HepG2 (cell line): ENCODE results near the gene GAL3ST1. TPM values are rescaled to one million over a fixed set of nuclear protein-coding genes. Genes with fewer than 3 reads are reported as not detected.

Source experiments
- ATAC-seq: fragments of 200-7000 bp; cut with Tn5 transposase; 3 replicates; pipeline ENCODE4 v1.9.1; 2020; ENCODE audit warnings: mild to moderate bottlenecking, moderate library complexity
- BruUV-seq: library from RNA; stranded (reverse); fragments of 400-500 nt; replicated peaks from 2 replicates; lab custom pipeline; 2021; lab: Mats Ljungman, UMichigan
- CTCF ChIA-PET: fragments of 300-600 bp; formaldehyde crosslinking; extraction: SDS; loops from one replicate; lab custom pipeline; 2021; ENCODE audit warnings: low total read pairs, inconsistent platforms, low intra/inter-chr PET ratio; lab: Yijun Ruan, JAX
- POLR2A ChIA-PET: fragments of 350-600 bp; sonication (Branson Sonifier 250); formaldehyde crosslinking; loops from one replicate; lab custom pipeline; 2020; ENCODE audit warnings: antibody characterized with exemption, inconsistent platforms; lab: Yijun Ruan, JAX
- DNase-seq: peaks from one replicate; pipeline ENCODE4 v3.0.0-alpha.2; 2015; ENCODE audit warnings: low spot score
- FAIRE-seq: peaks from 3 replicates; lab custom pipeline; 2011; peaks lifted over from hg19 to GRCh38; lab: Jason Lieb, UNC
- H2AFZ ChIP-seq: one replicate; pipeline ENCODE4 v1.6.1; 2011; ENCODE audit warnings: low read length, inconsistent platforms
- H3K27ac ChIP-seq: fragments of 300-600 bp; 3 replicates; pipeline ENCODE4 v1.8.0; 2011; ENCODE audit warnings: mixed run types, mild to moderate bottlenecking, mixed read lengths, low read length, inconsistent platforms; ENCODE audit not compliant: insufficient read depth; ENCODE audit errors: extremely low read length
- H3K27me3 ChIP-seq, 2 experiments: fragments of 200-600 bp in 1 of 2; 2 replicates in 1 of 2; 3 replicates in 1 of 2; pipeline versions ENCODE4 v1.6.0 to v1.8.0; 2011; ENCODE audit warnings: low read length in 2 of 2, mild to moderate bottlenecking in 2 of 2, moderate library complexity in 2 of 2, inconsistent platforms in 1 of 2; ENCODE audit not compliant: insufficient read depth in 2 of 2, control insufficient read depth in 1 of 2
- H3K36me3 ChIP-seq, 2 experiments: fragments of 200-600 bp in 1 of 2; replicated peaks in 1 of 2; 2 replicates in 1 of 2; 3 replicates in 1 of 2; pipeline versions ENCODE4 v1.5.1 to v1.8.0; 2011; ENCODE audit warnings: low read length in 2 of 2, inconsistent platforms in 1 of 2; ENCODE audit not compliant: insufficient read depth in 2 of 2, control insufficient read depth in 1 of 2
- H3K4me1 ChIP-seq: 2 replicates; pipeline ENCODE4 v1.5.1; 2012; ENCODE audit warnings: low read length, inconsistent platforms; ENCODE audit not compliant: insufficient read depth
- H3K4me2 ChIP-seq: 2 replicates; pipeline ENCODE4 v1.6.0; 2011; ENCODE audit warnings: low read depth, low read length, inconsistent platforms
- H3K4me3 ChIP-seq, 3 experiments: fragments of 200-600 bp in 1 of 3; sonication (generic), shearing (Covaris generic) in 1 of 3; replicated peaks in 1 of 3; 2 replicates each; pipeline ENCODE4 v1.5.1; 2011 to 2016; ENCODE audit warnings: low read length in 3 of 3, inconsistent platforms in 2 of 3, low read depth in 2 of 3, mild to moderate bottlenecking in 2 of 3, control low read depth in 1 of 3, mixed read lengths in 1 of 3; ENCODE audit not compliant: insufficient read depth in 1 of 3
- H3K79me2 ChIP-seq: one replicate; pipeline ENCODE4 v1.6.1; 2011; ENCODE audit warnings: low read length, inconsistent platforms; ENCODE audit not compliant: insufficient read depth
- H3K9ac ChIP-seq: 2 replicates; pipeline ENCODE4 v1.6.0; 2011; ENCODE audit warnings: mild to moderate bottlenecking, low read depth, low read length, inconsistent platforms; ENCODE audit not compliant: insufficient read depth
- H3K9me3 ChIP-seq: 2 replicates; pipeline ENCODE4 v1.5.1; 2012; ENCODE audit warnings: mild to moderate bottlenecking, low read length
- H4K20me1 ChIP-seq: 2 replicates; pipeline ENCODE4 v1.6.0; 2011; ENCODE audit warnings: inconsistent platforms, mild to moderate bottlenecking, low read length, moderate library complexity; ENCODE audit not compliant: insufficient read depth
- KLF6 ChIP-seq: IDR thresholded peaks from 2 replicates; pipeline ENCODE4 v1.8.0; 2016; ENCODE audit warnings: missing biosample characterization, missing genetic modification reagents
- NAIF1 ChIP-seq: sonication (generic); formaldehyde crosslinking; IDR thresholded peaks from 2 replicates; pipeline ENCODE4 v1.5.0; 2020; ENCODE audit warnings: mild to moderate bottlenecking, missing genetic modification reagents, borderline replicate concordance
- RNF2 ChIP-seq: fragments of 450-650 bp; conservative IDR thresholded peaks from 2 replicates; pipeline ENCODE4 v1.6.1; 2016; ENCODE audit warnings: low read depth
- ZBTB7A ChIP-seq: sonication (generic); formaldehyde crosslinking; IDR thresholded peaks from 2 replicates; pipeline ENCODE4 v1.8.0; 2022; ENCODE audit warnings: mild to moderate bottlenecking, missing genetic modification reagents
- ZKSCAN8 ChIP-seq: IDR thresholded peaks from 2 replicates; pipeline ENCODE4 v1.6.1; 2016; ENCODE audit warnings: borderline replicate concordance, missing genetic modification reagents, missing compliant biosample characterization
- ZNF136 ChIP-seq: sonication (generic); formaldehyde crosslinking; IDR thresholded peaks from 2 replicates; pipeline ENCODE4 v1.8.1; 2022; ENCODE audit warnings: low read depth, mild to moderate bottlenecking, moderate library complexity, missing genetic modification reagents
- ZNF329 ChIP-seq: sonication (generic); formaldehyde crosslinking; IDR thresholded peaks from 2 replicates; pipeline ENCODE4 v1.9.0; 2021; ENCODE audit warnings: low read depth, mild to moderate bottlenecking, missing genetic modification reagents
- ZNF776 ChIP-seq: sonication (generic); formaldehyde crosslinking; IDR thresholded peaks from 2 replicates; pipeline ENCODE4 v1.4.0; 2020; ENCODE audit warnings: mild to moderate bottlenecking, missing genetic modification reagents
- ZNF879 ChIP-seq: sonication (generic); formaldehyde crosslinking; IDR thresholded peaks from 2 replicates; pipeline ENCODE4 v1.8.1; 2023; ENCODE audit warnings: missing genetic modification reagents
- ZSCAN21 ChIP-seq: sonication (generic); formaldehyde crosslinking; IDR thresholded peaks from 2 replicates; pipeline ENCODE4 v1.8.0; 2022; ENCODE audit warnings: mild to moderate bottlenecking, missing genetic modification reagents, moderate library complexity, borderline replicate concordance
- WGBS: methylation state at CpG from one replicate; pipeline ENCODE4 v1.1.6; 2017; ENCODE audit warnings: low lambda C conversion rate; 5-methylcytosine and 5-hydroxymethylcytosine counted together
- in situ Hi-C: cut with HindIII; loops from 2 replicates; pipeline ENCODE4 v1.10.0; 2017; ENCODE audit warnings: low pct_unique_long_range_greater_than_20kb; ENCODE audit not compliant: extremely low pct_ligation_motif_present
- intact Hi-C: fragments of 100-400 bp; cut with micrococcal nuclease; formaldehyde crosslinking; loops from one replicate; pipeline ENCODE4 v1.10.0; 2022; ENCODE audit not compliant: unreplicated experiment
- polyA plus RNA-seq, 8 experiments: library from polyadenylated mRNA; depleted of rRNA in 3 of 8; stranded (reverse) in 7 of 8; unstranded in 1 of 8; fragments of >200 nt; fragmentation: Illumina TruSeq in 4 of 8; extraction: Trizol in 4 of 8; gene quantifications; 2 replicates each; pipeline versions ENCODE4 v1.2.1 to v1.2.3, GENCODE V29; 2011 to 2016; ENCODE audit warnings: low read depth in 4 of 8, missing spikeins in 1 of 8, mixed read lengths in 1 of 8; ENCODE audit not compliant: insufficient read depth in 1 of 8
- total RNA-seq, 5 experiments: library from RNA; depleted of rRNA; stranded (reverse); fragments of >200 nt; fragmentation: Illumina TruSeq; extraction: Trizol; gene quantifications; 2 replicates each; pipeline ENCODE4 v1.2.3, GENCODE V29; 2016; ENCODE audit warnings: low read depth in 1 of 5
- TF ChIP-seq, protein P1 (sequence below): sonication (generic); formaldehyde crosslinking; IDR thresholded peaks from 2 replicates; pipeline ENCODE4 v1.9.0; 2022; ENCODE audit warnings: missing genetic modification reagents, mild to moderate bottlenecking, borderline replicate concordance
- TF ChIP-seq, protein P2 (sequence below): IDR thresholded peaks from 2 replicates; pipeline ENCODE4 v1.6.1; 2016; ENCODE audit warnings: missing genetic modification reagents, missing compliant biosample characterization
- TF ChIP-seq, protein P3 (sequence below): sonication (generic); formaldehyde crosslinking; IDR thresholded peaks from 2 replicates; pipeline ENCODE4 v1.4.0; 2020; ENCODE audit warnings: mild to moderate bottlenecking, missing genetic modification reagents
- TF ChIP-seq, protein P4 (sequence below): sonication (generic); formaldehyde crosslinking; IDR thresholded peaks from 2 replicates; pipeline ENCODE4 v1.5.0; 2020; ENCODE audit warnings: mild to moderate bottlenecking, missing genetic modification reagents

The GAL3ST1 gene
- total and polyA plus RNA-seq, 2 of the 13 experiments (the other 11 are each of a cell fraction or from before 2014, with no cell fraction given) = 4.4 to 14.7 TPM

DNA sequence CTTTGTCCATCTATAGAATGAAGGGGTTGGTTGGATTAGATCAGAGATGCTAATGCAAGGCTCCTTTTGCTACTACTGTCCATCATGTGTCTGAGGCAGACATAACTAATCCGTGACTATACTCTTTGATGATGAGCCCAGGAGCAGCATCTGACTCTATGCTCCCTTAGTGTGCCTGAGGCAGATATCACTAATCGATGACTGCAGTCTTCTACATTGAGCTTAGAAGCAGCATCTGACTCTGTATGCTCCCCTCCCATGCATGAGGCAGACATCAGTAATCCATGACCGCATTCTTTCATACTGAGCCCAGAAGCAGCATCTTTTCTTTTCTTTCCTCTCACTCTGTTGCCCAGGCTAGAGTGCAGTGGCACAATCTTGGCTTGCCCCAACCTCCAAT, 36.7 kb upstream of the GAL3ST1 start:
- 54% methylated on average over 1 of the region's 3 CpGs for WGBS
- FAIRE-seq = no peak
- Histone ChIP-seq H3K4me1 (peaks cover 27% of the 10 kb centered on the region), H2AFZ (no peak overlapping the region), H4K20me1 (no peaks in the 10 kb centered on the region), H3K9me3 (no peaks in the 10 kb centered on the region), H3K36me3 (no peaks in the 10 kb centered on the region), H3K79me2 (no peaks in the 10 kb centered on the region), H3K27me3 (peaks cover 0 to 13% of the 10 kb centered on the region in 2 experiments; a peak in 3 of 5 replicates), H3K4me3 (no peak overlapping the region), H3K4me2 (no peak overlapping the region), H3K27ac (no peak overlapping the region), H3K9ac (no peak overlapping the region)
- CTCF ChIA-PET = no interaction called here
- BruUV-seq = no TSS peak
- intact Hi-C loops (no loop called here), in situ Hi-C loops (no loop called here)
- no peak for DNase-seq
- TF ChIP-seq, protein P1, sequence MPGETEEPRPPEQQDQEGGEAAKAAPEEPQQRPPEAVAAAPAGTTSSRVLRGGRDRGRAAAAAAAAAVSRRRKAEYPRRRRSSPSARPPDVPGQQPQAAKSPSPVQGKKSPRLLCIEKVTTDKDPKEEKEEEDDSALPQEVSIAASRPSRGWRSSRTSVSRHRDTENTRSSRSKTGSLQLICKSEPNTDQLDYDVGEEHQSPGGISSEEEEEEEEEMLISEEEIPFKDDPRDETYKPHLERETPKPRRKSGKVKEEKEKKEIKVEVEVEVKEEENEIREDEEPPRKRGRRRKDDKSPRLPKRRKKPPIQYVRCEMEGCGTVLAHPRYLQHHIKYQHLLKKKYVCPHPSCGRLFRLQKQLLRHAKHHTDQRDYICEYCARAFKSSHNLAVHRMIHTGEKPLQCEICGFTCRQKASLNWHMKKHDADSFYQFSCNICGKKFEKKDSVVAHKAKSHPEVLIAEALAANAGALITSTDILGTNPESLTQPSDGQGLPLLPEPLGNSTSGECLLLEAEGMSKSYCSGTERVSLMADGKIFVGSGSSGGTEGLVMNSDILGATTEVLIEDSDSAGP (CRISPR knock-in tag) = no peak
- TF ChIP-seq ZNF776 (CRISPR knock-in tag) = no peak
- no peak for TF ChIP-seq ZKSCAN8 (CRISPR knock-in tag)
- no peak for TF ChIP-seq ZNF329 (CRISPR knock-in tag)
- TF ChIP-seq KLF6 (CRISPR knock-in tag) = no peak
- TF ChIP-seq NAIF1 = no peak
- ATAC-seq = no peak
- POLR2A ChIA-PET = no interaction called here

DNA sequence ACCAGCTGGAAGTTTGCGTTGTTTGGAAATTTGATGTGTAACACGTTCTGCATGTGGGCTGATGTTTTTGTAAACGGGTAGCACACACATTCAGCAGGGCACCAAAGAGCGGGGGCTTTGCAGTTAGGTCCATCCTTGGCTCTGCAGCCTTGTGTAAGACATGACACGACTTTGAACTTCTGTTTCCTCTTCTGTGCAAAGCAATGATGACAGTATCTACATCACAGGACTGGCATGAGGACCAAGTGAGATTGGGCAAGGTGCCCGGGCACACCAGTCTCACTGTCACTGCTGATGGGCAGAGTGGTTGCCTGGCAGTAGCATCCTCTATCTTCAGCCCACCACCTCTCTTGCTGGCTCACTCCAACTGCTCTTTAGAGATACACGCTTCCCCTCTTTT, 35.8 kb upstream of the GAL3ST1 start:
- no peak overlapping the region for H3K4me2 ChIP-seq
- H3K27ac ChIP-seq = no peak overlapping the region
- H3K36me3 ChIP-seq = no peaks in the 10 kb centered on the region
- in situ Hi-C loops = no loop called here
- H3K4me3 ChIP-seq = no peak overlapping the region
- BruUV-seq = no TSS peak
- 48% methylated on average over 7 of the region's 7 CpGs for WGBS
- ATAC-seq = no peak
- CTCF ChIA-PET = no interaction called here
- peaks cover 36% of the 10 kb centered on the region for H3K4me1 ChIP-seq
- no peak overlapping the region for H2AFZ ChIP-seq
- H4K20me1 ChIP-seq = no peaks in the 10 kb centered on the region
- intact Hi-C loops = no loop called here
- H3K9ac ChIP-seq = no peak overlapping the region
- DNase-seq = no peak
- H3K9me3 ChIP-seq = no peaks in the 10 kb centered on the region
- H3K27me3 ChIP-seq = peaks cover 0 to 13% of the 10 kb centered on the region in 2 experiments; a peak in 3 of 5 replicates
- POLR2A ChIA-PET = interaction anchor here (0.6 kb wide), 1 partner anchor 830 kb away, joined by 3 read pairs; no protein-coding TSS in a partner anchor
- no peaks in the 10 kb centered on the region for H3K79me2 ChIP-seq
- FAIRE-seq = no peak
- no peak for TF ChIP-seq ZBTB7A
- TF ChIP-seq, protein P2, sequence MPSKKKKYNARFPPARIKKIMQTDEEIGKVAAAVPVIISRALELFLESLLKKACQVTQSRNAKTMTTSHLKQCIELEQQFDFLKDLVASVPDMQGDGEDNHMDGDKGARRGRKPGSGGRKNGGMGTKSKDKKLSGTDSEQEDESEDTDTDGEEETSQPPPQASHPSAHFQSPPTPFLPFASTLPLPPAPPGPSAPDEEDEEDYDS (CRISPR knock-in tag) = no peak
- TF ChIP-seq, protein P3, sequence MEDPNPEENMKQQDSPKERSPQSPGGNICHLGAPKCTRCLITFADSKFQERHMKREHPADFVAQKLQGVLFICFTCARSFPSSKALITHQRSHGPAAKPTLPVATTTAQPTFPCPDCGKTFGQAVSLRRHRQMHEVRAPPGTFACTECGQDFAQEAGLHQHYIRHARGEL (CRISPR knock-in tag) = no peak
- TF ChIP-seq RNF2 = no peak
- TF ChIP-seq ZSCAN21 (CRISPR knock-in tag) = no peak
- TF ChIP-seq, protein P4, sequence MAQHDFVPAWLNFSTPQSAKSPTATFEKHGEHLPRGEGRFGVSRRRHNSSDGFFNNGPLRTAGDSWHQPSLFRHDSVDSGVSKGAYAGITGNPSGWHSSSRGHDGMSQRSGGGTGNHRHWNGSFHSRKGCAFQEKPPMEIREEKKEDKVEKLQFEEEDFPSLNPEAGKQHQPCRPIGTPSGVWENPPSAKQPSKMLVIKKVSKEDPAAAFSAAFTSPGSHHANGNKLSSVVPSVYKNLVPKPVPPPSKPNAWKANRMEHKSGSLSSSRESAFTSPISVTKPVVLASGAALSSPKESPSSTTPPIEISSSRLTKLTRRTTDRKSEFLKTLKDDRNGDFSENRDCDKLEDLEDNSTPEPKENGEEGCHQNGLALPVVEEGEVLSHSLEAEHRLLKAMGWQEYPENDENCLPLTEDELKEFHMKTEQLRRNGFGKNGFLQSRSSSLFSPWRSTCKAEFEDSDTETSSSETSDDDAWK = no peak
- no peak for TF ChIP-seq ZNF879 (CRISPR knock-in tag)
- TF ChIP-seq ZNF136 (CRISPR knock-in tag) = no peak
